SJCRH30 (cell line): ENCODE measurements around the gene LRP2. TPM values are rescaled to one million over a fixed set of nuclear protein-coding genes. Genes with fewer than 3 reads are reported as not detected.

Source experiments
- DNase-seq, 2 experiments: peaks; one replicate each; pipeline ENCODE4 v3.0.0-alpha.2; 2015 to 2020
- H3K27ac ChIP-seq: fragments of 250-450 bp; sonication (Bioruptor Pico); 2 replicates; pipeline ENCODE4 v1.5.1; 2020; ENCODE audit warnings: mild to moderate bottlenecking, moderate library complexity
- H3K27me3 ChIP-seq: fragments of 250-450 bp; sonication (Bioruptor Pico); 2 replicates; pipeline ENCODE4 v1.5.1; 2020; ENCODE audit warnings: mild to moderate bottlenecking, moderate library complexity
- H3K36me3 ChIP-seq: fragments of 250-450 bp; sonication (Bioruptor Pico); 2 replicates; pipeline ENCODE4 v1.5.1; 2020; ENCODE audit warnings: mild to moderate bottlenecking, moderate library complexity
- H3K4me1 ChIP-seq: fragments of 250-450 bp; sonication (Bioruptor Pico); 2 replicates; pipeline ENCODE4 v1.5.1; 2020; ENCODE audit warnings: mild to moderate bottlenecking, moderate library complexity
- H3K4me3 ChIP-seq: fragments of 250-450 bp; sonication (Bioruptor Pico); 2 replicates; pipeline ENCODE4 v1.5.1; 2020; ENCODE audit warnings: mild to moderate bottlenecking, moderate library complexity
- H3K9me3 ChIP-seq: fragments of 250-450 bp; sonication (Bioruptor Pico); replicated peaks from 2 replicates; pipeline ENCODE4 v1.5.1; 2020; ENCODE audit warnings: mild to moderate bottlenecking, moderate library complexity
- total RNA-seq: library from RNA; depleted of rRNA; stranded (reverse); fragments of >200 nt; shearing (Covaris generic); gene quantifications from 2 replicates; pipeline ENCODE4 v1.2.3, GENCODE V29; 2014

LRP2 gene
- total RNA-seq, 1 experiment from 2014 or later = not detected

GRCh38 chr2:169260846-169261642 is 101.3 kb downstream of the LRP2 start:
- Histone ChIP-seq H3K9me3 (no peaks in the 10 kb centered on the region), H3K4me1 (no peaks in the 10 kb centered on the region), H3K36me3 (no peaks in the 10 kb centered on the region), H3K4me3 (no peak overlapping the region), H3K27ac (no peak overlapping the region), H3K27me3 (no peaks in the 10 kb centered on the region)
- no peak for DNase-seq

GRCh38 chr2:169260246-169260645 is 102.1 kb downstream of the LRP2 start:
- Histone ChIP-seq H3K27me3 (no peaks in the 10 kb centered on the region), H3K4me3 (no peak overlapping the region), H3K36me3 (no peaks in the 10 kb centered on the region), H3K27ac (no peak overlapping the region), H3K9me3 (no peaks in the 10 kb centered on the region), H3K4me1 (no peaks in the 10 kb centered on the region)
- peak in 1 of 2 experiments; percentile 18 for DNase-seq

GRCh38 chr2:169259402-169259801 is 102.9 kb downstream of the LRP2 start:
- Histone ChIP-seq H3K4me1 (no peaks in the 10 kb centered on the region), H3K9me3 (no peaks in the 10 kb centered on the region), H3K36me3 (no peaks in the 10 kb centered on the region), H3K27me3 (no peaks in the 10 kb centered on the region), H3K4me3 (no peak overlapping the region), H3K27ac (no peak overlapping the region)
- no peak for DNase-seq

- Histone ChIP-seq H3K4me3 (no peak overlapping the region), H3K27ac (no peak overlapping the region), H3K36me3 (no peaks in the 10 kb centered on the region), H3K4me1 (no peaks in the 10 kb centered on the region), H3K9me3 (no peaks in the 10 kb centered on the region), H3K27me3 (no peaks in the 10 kb centered on the region)
- no peak for DNase-seq
These were observed 104.2 kb downstream of the LRP2 start for GRCh38 chr2:169258045-169258601.

- Histone ChIP-seq H3K27ac (no peak overlapping the region), H3K4me3 (no peak overlapping the region), H3K27me3 (no peaks in the 10 kb centered on the region), H3K4me1 (no peaks in the 10 kb centered on the region), H3K36me3 (no peaks in the 10 kb centered on the region), H3K9me3 (no peaks in the 10 kb centered on the region)
- no peak for DNase-seq
These were observed 107.6 kb downstream of the LRP2 start for GRCh38 chr2:169254774-169255173.

- H3K9me3 ChIP-seq = no peaks in the 10 kb centered on the region
- H3K27me3 ChIP-seq = no peaks in the 10 kb centered on the region
- DNase-seq = no peak
- no peaks in the 10 kb centered on the region for H3K4me1 ChIP-seq
- H3K36me3 ChIP-seq = no peaks in the 10 kb centered on the region
- no peak overlapping the region for H3K4me3 ChIP-seq
- no peak overlapping the region for H3K27ac ChIP-seq
These were observed 115.1 kb downstream of the LRP2 start for GRCh38 chr2:169247211-169247610.

GRCh38 chr2:169240405-169240804 is 121.9 kb downstream of the LRP2 start:
- DNase-seq = no peak
- Histone ChIP-seq H3K4me1 (no peaks in the 10 kb centered on the region), H3K27me3 (no peaks in the 10 kb centered on the region), H3K4me3 (no peak overlapping the region), H3K9me3 (no peaks in the 10 kb centered on the region), H3K36me3 (no peaks in the 10 kb centered on the region), H3K27ac (no peak overlapping the region)

GRCh38 chr2:169237939-169238338 is 124.4 kb downstream of the LRP2 start:
- no peaks in the 10 kb centered on the region for H3K27me3 ChIP-seq
- no peaks in the 10 kb centered on the region for H3K9me3 ChIP-seq
- no peak overlapping the region for H3K4me3 ChIP-seq
- no peaks in the 10 kb centered on the region for H3K36me3 ChIP-seq
- no peak overlapping the region for H3K27ac ChIP-seq
- no peak for DNase-seq
- no peaks in the 10 kb centered on the region for H3K4me1 ChIP-seq

GRCh38 chr2:169237286-169237685 is 125.0 kb downstream of the LRP2 start:
- Histone ChIP-seq H3K27ac (no peak overlapping the region), H3K27me3 (no peaks in the 10 kb centered on the region)

GRCh38 chr2:169232551-169233154 is 129.7 kb downstream of the LRP2 start:
- no peaks in the 10 kb centered on the region for H3K36me3 ChIP-seq
- no peaks in the 10 kb centered on the region for H3K9me3 ChIP-seq
- H3K27me3 ChIP-seq = no peaks in the 10 kb centered on the region
- no peak for DNase-seq
- H3K27ac ChIP-seq = no peak overlapping the region
- H3K4me3 ChIP-seq = no peak overlapping the region
- H3K4me1 ChIP-seq = no peaks in the 10 kb centered on the region

More at GRCh38 chr2:169237286-169237685, 125.0 kb downstream of the LRP2 start:
- Histone ChIP-seq H3K9me3 (no peaks in the 10 kb centered on the region), H3K4me3 (no peak overlapping the region), H3K4me1 (no peaks in the 10 kb centered on the region), H3K36me3 (no peaks in the 10 kb centered on the region)
- no peak for DNase-seq

- Histone ChIP-seq H3K27me3 (no peaks in the 10 kb centered on the region), H3K36me3 (no peaks in the 10 kb centered on the region), H3K9me3 (no peaks in the 10 kb centered on the region), H3K4me1 (no peaks in the 10 kb centered on the region), H3K4me3 (no peak overlapping the region), H3K27ac (no peak overlapping the region)
- no peak for DNase-seq
These were observed 132.1 kb downstream of the LRP2 start for GRCh38 chr2:169230204-169230603.

- no peak for DNase-seq
- Histone ChIP-seq H3K4me3 (no peak overlapping the region), H3K9me3 (no peaks in the 10 kb centered on the region), H3K27ac (no peak overlapping the region), H3K4me1 (no peaks in the 10 kb centered on the region), H3K27me3 (no peaks in the 10 kb centered on the region), H3K36me3 (no peaks in the 10 kb centered on the region)
These were observed 132.7 kb downstream of the LRP2 start for GRCh38 chr2:169229590-169229989.

- Histone ChIP-seq H3K9me3 (no peaks in the 10 kb centered on the region), H3K4me3 (no peak overlapping the region), H3K36me3 (no peaks in the 10 kb centered on the region), H3K27ac (no peak overlapping the region), H3K27me3 (no peaks in the 10 kb centered on the region), H3K4me1 (no peaks in the 10 kb centered on the region)
- DNase-seq = no peak
These were observed 136.4 kb downstream of the LRP2 start for GRCh38 chr2:169225906-169226305.

GRCh38 chr2:169225233-169225750 is 137.0 kb downstream of the LRP2 start:
- H3K27me3 ChIP-seq = no peaks in the 10 kb centered on the region
- no peak overlapping the region for H3K4me3 ChIP-seq

GRCh38 chr2:169222665-169223064 is 139.7 kb downstream of the LRP2 start:
- DNase-seq = no peak
- no peak overlapping the region for H3K27ac ChIP-seq
- no peaks in the 10 kb centered on the region for H3K4me1 ChIP-seq
- H3K27me3 ChIP-seq = no peaks in the 10 kb centered on the region
- no peaks in the 10 kb centered on the region for H3K9me3 ChIP-seq
- no peak overlapping the region for H3K4me3 ChIP-seq
- no peaks in the 10 kb centered on the region for H3K36me3 ChIP-seq

More at GRCh38 chr2:169225233-169225750, 137.0 kb downstream of the LRP2 start:
- Histone ChIP-seq H3K9me3 (no peaks in the 10 kb centered on the region), H3K36me3 (no peaks in the 10 kb centered on the region), H3K27ac (no peak overlapping the region), H3K4me1 (no peaks in the 10 kb centered on the region)
- DNase-seq = peak in 1 of 2 experiments; percentile 5
